Esophagus squamous epithelium (tissue), 5 donors: ENCODE measurements around the gene CCT8. TPM values are rescaled to one million over a fixed set of nuclear protein-coding genes. Genes with fewer than 3 reads are reported as not detected.

Source experiments
- DNase-seq: peaks from one replicate; lab custom pipeline; 2025; lab: John Stamatoyannopoulos, UW
- H3K27ac ChIP-seq, 4 donors: fragments of 200-600 bp; sonication (generic); one replicate each; pipeline ENCODE4 v1.5.1; 2016 to 2019; ENCODE audit warnings: mild to moderate bottlenecking in 1 of 4
- H3K27me3 ChIP-seq, 4 donors: fragments of 200-600 bp; sonication (generic); 1 replicate in 3 of 4; 2 replicates in 1 of 4; pipeline versions ENCODE4 v1.5.1 to v1.6.0; 2017 to 2021; ENCODE audit warnings: antibody characterized with exemption in 1 of 4
- H3K36me3 ChIP-seq, 3 donors: fragments of 200-600 bp; sonication (generic); one replicate each; pipeline ENCODE4 v1.5.1; 2016 to 2019
- H3K4me1 ChIP-seq, 3 donors: fragments of 200-600 bp; sonication (generic); one replicate each; pipeline ENCODE4 v1.5.1; 2017 to 2019
- H3K4me3 ChIP-seq, 4 donors: fragments of 200-600 bp; sonication (generic); 1 replicate in 3 of 4; 2 replicates in 1 of 4; pipeline ENCODE4 v1.5.1; 2016 to 2019; ENCODE audit warnings: mild to moderate bottlenecking in 2 of 4, moderate library complexity in 1 of 4
- H3K9me3 ChIP-seq, 3 donors: fragments of 200-600 bp; sonication (generic); one replicate each; pipeline ENCODE4 v1.5.1; 2016 to 2019
- CTCF ChIP-seq, 6 experiments: fragments of 450-650 bp in 4 of 6; fragments of 200-600 bp in 2 of 6; sonication (generic) in 2 of 6; IDR thresholded peaks; one replicate each; pipeline ENCODE4 v1.5.1; 2016 to 2019; ENCODE audit warnings: antibody characterized with exemption in 6 of 6, mild to moderate bottlenecking in 4 of 6, moderate library complexity in 4 of 6
- POLR2A ChIP-seq, 4 donors: fragments of 450-650 bp; IDR thresholded peaks; one replicate each; pipeline ENCODE4 v1.6.1; 2017; ENCODE audit warnings: antibody characterized with exemption in 4 of 4, mild to moderate bottlenecking in 4 of 4, moderate library complexity in 3 of 4
- WGBS, 2 donors: methylation state at CpG; one replicate each; pipeline ENCODE4 v1.1.5; 2018; 5-methylcytosine and 5-hydroxymethylcytosine counted together
- intact Hi-C: fragments of 100-400 bp; cut with DNase I; formaldehyde crosslinking; loops from one replicate; pipeline ENCODE4 v1.15.0; 2022
- total RNA-seq, 4 donors: library from RNA; depleted of rRNA; stranded (reverse); fragments of >200 nt; gene quantifications; one replicate each; pipeline ENCODE4 v1.1.0, GENCODE V29; 2016
- donor health status: DM: yes; HTN: yes; CAD: no.

Gene CCT8
- total RNA-seq, 4 donors from 2014 or later, result 69.5 to 170 (median 133) TPM

GRCh38 chr21:29025328-29025713 is 48.1 kb downstream of the CCT8 start:
- no peak for DNase-seq
- Histone ChIP-seq H3K36me3 (peaks cover 0 to 23% (median 0%) of the 10 kb centered on the region in 3 donors), H3K4me1 (peaks cover 0 to 31% (median 13%) of the 10 kb centered on the region in 3 donors), H3K27ac (peak overlapping the region; percentile 97 to 100 (median 98)), H3K9me3 (no peaks in the 10 kb centered on the region), H3K4me3 (peak overlapping the region; percentile 49 to 94 (median 79)), H3K27me3 (no peaks in the 10 kb centered on the region)
- intact Hi-C loops, result no loop called here
- no peak for TF ChIP-seq CTCF (IDR thresholded peaks at IDR 0.05)
- TF ChIP-seq POLR2A (IDR thresholded peaks at IDR 0.05), result no peak
- 2% methylated on average over 6 of the region's 6 CpGs for WGBS, 2 donors

GRCh38 chr21:29024474-29025327 is 48.7 kb downstream of the CCT8 start, which contains the start of gene USP16:
Gene USP16, plus strand, starts transcription at chr21:29024668. Its CDS starts 3,246 bp downstream, at chr21:29027914.
- TF ChIP-seq CTCF (IDR thresholded peaks at IDR 0.05) (peak in 3 of 6 experiments; percentile 31 to 54 (median 47)), POLR2A (IDR thresholded peaks at IDR 0.05) (peak in 2 of 4 donors; percentile 32 to 50)
- peak within 1 kb of the TSS; percentile 49 to 94 (median 79) for H3K4me3 ChIP-seq
- H3K36me3 ChIP-seq, result peaks cover 0 to 17% (median 0%) of the 10 kb centered on the region in 3 donors
- no peaks in the 10 kb centered on the region for H3K9me3 ChIP-seq
- DNase-seq, result peak; percentile 71
- intact Hi-C loops, result no loop called here
- peak within 1 kb of the TSS; percentile 97 to 100 (median 98) for H3K27ac ChIP-seq
- WGBS, 2 donors, result 0 to 1% methylated on average over 14 to 30 of the region's 48 CpGs
- H3K27me3 ChIP-seq, result no peaks in the 10 kb centered on the region
- H3K4me1 ChIP-seq, result peaks cover 2 to 35% (median 16%) of the 10 kb centered on the region in 3 donors

GRCh38 chr21:29022166-29022565 is 51.3 kb downstream of the CCT8 start:
- Histone ChIP-seq H3K4me1 (peaks cover 4 to 50% (median 27%) of the 10 kb centered on the region in 3 donors), H3K4me3 (no peak overlapping the region), H3K9me3 (no peaks in the 10 kb centered on the region), H3K27ac (no peak overlapping the region), H3K36me3 (no peaks in the 10 kb centered on the region), H3K27me3 (no peaks in the 10 kb centered on the region)
- DNase-seq, result no peak
- TF ChIP-seq CTCF (IDR thresholded peaks at IDR 0.05) (no peak), POLR2A (IDR thresholded peaks at IDR 0.05) (no peak)
- intact Hi-C loops, result no loop called here
- WGBS, 2 donors, result 66 to 76% methylated on average over 4 of the region's 4 CpGs

- no peaks in the 10 kb centered on the region for H3K36me3 ChIP-seq
- H3K4me3 ChIP-seq, result peak overlapping the region; percentile 71 to 98 (median 90)
- H3K27me3 ChIP-seq, result no peaks in the 10 kb centered on the region
- H3K9me3 ChIP-seq, result no peaks in the 10 kb centered on the region
- H3K4me1 ChIP-seq, result peaks cover 4 to 26% (median 14%) of the 10 kb centered on the region in 3 donors
- TF ChIP-seq POLR2A (IDR thresholded peaks at IDR 0.05), result no peak
- TF ChIP-seq CTCF (IDR thresholded peaks at IDR 0.05), result no peak
- peak overlapping the region; percentile 80 to 90 (median 84) for H3K27ac ChIP-seq
- intact Hi-C loops, result no loop called here
- no peak for DNase-seq
- 6 to 10% methylated on average over 12 of the region's 12 CpGs for WGBS, 2 donors
These were observed 54.9 kb downstream of the CCT8 start for GRCh38 chr21:29018540-29018939.
